AG08396 (cell line): ENCODE results near the gene LRP1B.

Source experiments
- DNase-seq: peaks from one replicate; pipeline ENCODE4 v3.0.0; 2012; ENCODE audit warnings: low spot score, mixed read lengths

The LRP1B gene

GRCh38 chr2:141437521-141437920 lies 693.3 kb downstream of the LRP1B start:
- no peak for DNase-seq

GRCh38 chr2:141423124-141423523 lies 707.7 kb downstream of the LRP1B start:
- DNase-seq: no peak

DNA sequence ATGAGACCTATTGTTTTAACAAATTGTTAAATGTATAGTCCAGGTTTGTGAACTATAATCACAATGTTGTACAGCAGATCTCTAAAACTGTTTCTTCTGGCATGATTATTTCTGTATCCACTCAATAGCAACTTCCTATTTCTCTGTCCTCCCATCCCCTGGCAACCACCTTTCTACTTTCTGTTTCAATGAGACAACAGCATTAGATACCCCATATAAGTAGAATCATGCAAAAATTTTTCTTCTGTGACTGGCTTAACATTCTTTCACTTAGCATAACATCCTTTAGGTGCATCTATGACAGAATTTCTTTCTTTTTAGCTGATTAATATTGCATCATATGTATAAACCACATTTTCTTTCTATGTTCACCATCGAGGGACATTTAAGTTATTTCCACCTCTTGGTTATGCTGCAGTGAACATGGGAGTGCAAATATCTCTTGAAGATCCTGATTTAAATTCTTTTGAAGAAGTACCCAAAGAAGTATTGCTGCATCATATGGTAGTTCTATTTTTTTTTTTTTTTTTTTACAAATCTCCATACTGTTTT lies 713.5 kb downstream of the LRP1B start:
- DNase-seq: no peak

DNA sequence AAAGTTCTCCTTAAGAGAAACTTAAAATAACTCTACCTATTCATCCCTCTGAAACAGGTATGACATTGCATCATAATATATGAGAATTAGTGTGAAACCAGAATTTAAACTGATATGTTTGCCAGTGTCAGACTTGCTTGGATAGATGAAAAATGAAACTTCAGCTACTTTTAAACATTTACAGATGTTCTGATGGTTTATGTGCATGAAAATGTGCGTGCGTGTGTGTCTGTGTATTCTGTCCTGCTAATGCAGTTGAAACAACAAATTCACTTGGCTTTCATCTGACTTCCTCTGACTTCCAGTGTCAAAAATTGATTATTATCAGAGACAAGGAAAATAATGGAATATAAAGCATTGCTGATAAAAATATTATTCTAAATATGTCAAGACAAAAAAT lies 719.4 kb downstream of the LRP1B start:
- no peak for DNase-seq

GRCh38 chr2:141399270-141399669 lies 731.5 kb downstream of the LRP1B start:
- no peak for DNase-seq

DNA sequence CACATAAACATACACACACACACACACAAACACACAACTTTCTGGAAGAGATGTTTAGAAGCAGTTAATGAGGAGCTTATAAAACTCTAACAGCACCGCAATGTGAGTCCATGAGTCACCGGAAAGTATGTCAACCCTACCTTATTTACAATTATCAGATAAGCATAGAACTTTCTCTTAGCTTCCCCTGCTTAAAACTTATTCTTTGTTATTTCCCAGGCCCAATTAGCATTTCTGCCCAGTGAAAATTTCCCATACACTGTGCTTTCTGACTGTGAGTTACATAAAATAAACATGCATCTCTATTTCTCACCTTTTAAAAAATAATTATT lies 737.6 kb downstream of the LRP1B start:
- DNase-seq: no peak

DNA sequence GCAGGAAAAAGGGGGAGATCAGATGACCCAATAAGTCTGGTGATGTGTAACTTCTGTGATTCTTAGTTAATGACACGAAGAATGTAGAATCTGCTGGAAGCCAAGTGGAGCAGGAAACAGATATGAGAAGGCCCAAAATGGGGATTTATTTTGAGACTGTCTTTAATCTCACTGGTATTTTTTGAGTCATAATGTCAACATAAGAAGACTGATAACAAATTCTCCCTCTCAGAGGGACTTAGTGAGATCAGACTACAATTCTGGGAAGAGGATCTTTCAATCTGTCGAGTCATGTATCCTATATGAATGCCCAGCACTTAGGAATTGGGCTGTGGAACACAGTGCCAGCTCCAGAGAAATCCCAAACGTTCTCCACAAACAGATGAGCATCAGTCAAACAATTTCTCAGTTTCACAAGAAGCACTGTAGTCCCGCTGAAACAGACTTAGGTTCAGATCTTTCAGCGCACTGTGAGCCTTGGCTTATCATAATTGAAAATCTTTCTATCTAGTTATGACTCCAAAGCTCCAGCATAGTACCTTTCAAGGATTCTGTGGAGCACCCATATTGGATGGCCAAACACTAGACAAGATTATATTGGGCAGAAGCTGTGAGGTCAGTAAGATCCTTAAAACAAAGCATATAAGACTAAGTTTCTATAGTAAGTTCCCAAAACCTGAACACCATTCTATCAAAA lies 738.2 kb downstream of the LRP1B start:
- no peak for DNase-seq

DNA sequence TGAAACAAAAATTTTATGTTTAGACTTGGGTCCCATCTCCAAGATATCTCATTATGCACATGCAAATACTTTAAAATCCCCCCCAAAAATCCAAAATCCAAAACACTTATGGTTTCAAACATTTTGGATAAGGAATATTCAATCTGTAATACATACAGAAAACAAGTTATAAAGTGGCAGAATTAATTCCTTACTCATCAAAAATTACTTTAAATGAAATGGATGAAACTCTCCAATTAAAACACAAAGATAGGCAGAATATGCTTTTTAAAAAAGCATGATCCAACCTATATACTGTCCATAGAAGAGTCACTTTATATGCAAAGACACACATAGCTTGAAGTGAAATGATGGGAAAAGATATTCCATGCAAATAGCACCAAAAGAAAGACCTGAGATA lies 744.6 kb downstream of the LRP1B start:
- no peak for DNase-seq

GRCh38 chr2:141384676-141385075 lies 746.1 kb downstream of the LRP1B start:
- DNase-seq: no peak

DNA sequence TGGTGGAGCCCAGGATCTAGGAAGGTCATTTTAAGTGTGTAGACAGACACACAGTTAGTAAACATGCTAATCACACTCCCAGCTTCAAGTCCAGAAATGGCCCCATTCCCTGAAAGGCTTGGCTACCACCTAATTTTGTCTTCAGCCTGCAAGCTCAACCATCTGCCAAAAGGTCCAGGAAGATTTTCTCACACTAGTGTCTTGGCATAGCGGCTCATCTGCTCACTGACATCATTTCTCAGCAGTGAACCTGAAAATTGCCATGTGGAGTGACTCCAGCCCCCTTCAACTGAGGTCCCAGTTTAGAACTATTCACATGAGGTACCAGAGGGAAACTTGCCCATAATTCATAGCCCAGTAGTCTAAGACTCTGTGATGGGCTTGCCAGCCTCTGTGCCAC lies 748.9 kb downstream of the LRP1B start:
- no peak for DNase-seq

GRCh38 chr2:141380008-141380979 lies 750.5 kb downstream of the LRP1B start:
- DNase-seq: no peak

GRCh38 chr2:141364821-141365220 lies 766.0 kb downstream of the LRP1B start:
- DNase-seq: no peak

DNA sequence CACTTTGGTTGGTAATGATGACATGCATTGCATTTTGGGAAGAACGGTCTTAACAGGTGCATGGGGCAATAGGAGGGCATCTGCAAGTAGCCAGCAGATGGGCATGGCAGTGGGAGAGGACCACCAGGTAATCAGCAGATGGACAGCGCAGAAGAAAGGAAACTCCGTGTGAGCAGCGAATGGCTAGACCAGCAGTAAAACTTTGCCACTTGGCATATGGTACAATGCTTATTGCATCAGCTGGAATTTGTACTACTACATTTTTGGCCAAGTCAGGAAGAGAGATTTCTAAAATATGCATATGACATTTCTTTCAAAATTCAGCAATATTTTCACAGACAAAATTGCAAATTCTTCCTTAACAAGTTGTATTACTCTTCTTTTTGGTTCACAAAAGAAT lies 768.5 kb downstream of the LRP1B start:
- no peak for DNase-seq

DNA sequence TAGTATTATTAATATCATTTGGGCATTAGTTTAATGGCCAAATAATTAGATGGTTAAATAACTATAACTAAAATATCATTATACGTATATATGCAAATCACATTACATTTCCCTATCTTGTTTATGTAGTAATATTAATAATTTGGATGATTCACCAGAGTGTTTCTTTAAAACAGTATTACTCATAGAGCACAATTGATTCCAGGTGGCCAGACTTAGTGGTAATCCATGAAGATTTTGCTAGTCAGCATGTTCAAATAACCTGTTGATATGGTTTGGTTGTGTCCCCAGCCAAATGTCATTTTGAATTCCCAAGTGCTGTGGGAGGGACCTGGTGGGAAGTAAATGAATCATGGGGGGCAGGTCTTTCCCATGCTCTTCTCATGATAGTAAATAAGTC lies 782.3 kb downstream of the LRP1B start:
- DNase-seq: no peak

GRCh38 chr2:141341444-141341843 lies 789.4 kb downstream of the LRP1B start:
- DNase-seq: no peak

DNA sequence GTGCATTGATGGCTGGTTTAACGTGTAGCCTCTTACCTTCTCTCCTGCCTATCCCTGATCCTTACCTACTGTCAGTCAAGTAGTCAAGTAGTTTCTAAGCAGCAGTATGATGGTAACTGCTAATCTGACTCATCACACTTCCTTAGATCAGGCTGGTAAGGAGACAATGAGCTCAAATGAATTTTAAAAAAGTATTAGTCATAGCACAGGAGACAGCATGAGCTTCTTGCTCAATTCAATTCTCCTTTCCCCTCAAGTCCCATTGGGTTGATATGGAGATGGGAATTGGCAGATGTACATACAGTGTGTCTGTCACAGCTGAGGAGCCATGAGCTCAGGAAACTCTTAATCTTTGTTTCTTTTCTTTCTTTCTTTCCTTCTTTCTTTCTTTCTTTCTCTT lies 799.7 kb downstream of the LRP1B start:
- no peak for DNase-seq

DNA sequence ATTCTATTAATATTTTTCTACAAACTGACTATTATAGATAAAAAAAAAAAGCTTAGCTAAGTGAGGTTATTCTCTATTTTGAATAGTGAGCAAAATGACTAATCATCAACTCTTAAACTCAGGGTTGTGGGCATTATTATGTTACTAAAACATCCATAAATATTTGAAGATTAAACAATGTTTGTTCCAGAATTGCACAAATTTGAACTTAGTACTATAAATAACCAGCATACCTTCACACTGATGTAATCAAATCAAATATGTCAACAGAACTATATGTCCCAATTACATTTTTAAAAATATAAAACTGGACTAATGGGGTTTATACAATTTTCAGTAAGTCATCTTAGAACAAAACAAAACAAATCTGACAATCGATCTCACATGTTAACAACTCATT lies 800.9 kb downstream of the LRP1B start:
- DNase-seq: no peak

- DNase-seq: no peak
Observed at GRCh38 chr2:141323571-141323970, 807.2 kb downstream of the LRP1B start.

- no peak for DNase-seq
Observed at GRCh38 chr2:141317986-141318385, 812.8 kb downstream of the LRP1B start.

GRCh38 chr2:141316606-141317005 lies 814.2 kb downstream of the LRP1B start:
- DNase-seq: no peak

GRCh38 chr2:141316103-141316502 lies 814.7 kb downstream of the LRP1B start:
- no peak for DNase-seq

- no peak for DNase-seq
Observed at GRCh38 chr2:141313972-141314371, 816.8 kb downstream of the LRP1B start.

DNA sequence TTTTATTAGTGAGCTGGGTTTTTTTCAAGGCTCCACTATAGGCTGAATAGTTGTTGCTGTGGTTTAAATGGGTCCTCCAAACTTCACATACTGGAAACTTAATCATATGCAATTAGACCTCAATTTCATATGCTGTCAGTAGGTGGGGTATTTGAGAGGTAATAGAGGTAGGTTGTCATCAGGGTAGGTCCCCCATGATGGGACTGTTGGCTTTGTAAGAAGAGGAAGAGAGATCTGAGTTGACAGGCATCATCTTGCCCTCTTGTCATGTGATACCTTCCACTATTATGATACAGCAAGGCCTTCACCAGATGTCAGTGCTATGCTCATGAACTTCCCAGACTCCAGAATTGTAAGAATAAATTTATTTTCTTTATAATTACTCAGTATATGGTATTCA lies 819.4 kb downstream of the LRP1B start:
- no peak for DNase-seq
